ENCODE data around the gene DNER. TPM values are rescaled to one million over a fixed set of nuclear protein-coding genes. Genes with fewer than 3 reads are reported as not detected.

The DNER gene
- total RNA-seq, 2 donors from 2014 or later: 0.11 to 0.18 TPM

GRCh38 chr2:229416116-229416694 lies 298.1 kb downstream of the DNER start:
- Histone ChIP-seq H3K36me3 (ENCODE audit: control insufficient read depth, insufficient read depth, low read length) (no peaks in the 10 kb centered on the region), H3K4me1 (ENCODE audit: control insufficient read depth, insufficient read depth, low read length) (no peaks in the 10 kb centered on the region), H3K27me3 (ENCODE audit: control insufficient read depth, insufficient read depth, low read length, poor library complexity, severe bottlenecking) (no peaks in the 10 kb centered on the region), H3K27ac (ENCODE audit: low read depth, low read length) (no peak overlapping the region), H3K4me3 (ENCODE audit: low read length) (no peak overlapping the region), H3K9me3 (ENCODE audit: control insufficient read depth, low read length) (no peaks in the 10 kb centered on the region), H3K9ac (ENCODE audit: extremely low read depth, low read length, poor library complexity, severe bottlenecking) (no peak overlapping the region)
- H3K4me1 Mint-ChIP-seq: peaks cover 4% of the 10 kb centered on the region
- H3K36me3 Mint-ChIP-seq (ENCODE audit: low read depth): no peaks in the 10 kb centered on the region
- H3K27ac Mint-ChIP-seq: no peak overlapping the region
- 93 to 100% methylated on average over 3 to 5 of the region's 5 CpGs for WGBS, 2 experiments (ENCODE audit: insufficient coverage in 1 of 2, insufficient read length in 1 of 2)
- H3K27me3 Mint-ChIP-seq (ENCODE audit: insufficient read depth): no peaks in the 10 kb centered on the region
- no peak for DNase-seq
- H3K4me3 Mint-ChIP-seq: no peak overlapping the region
- TF ChIP-seq CTCF (conservative IDR thresholded peaks at IDR 0.05): no peak
- H3K9me3 Mint-ChIP-seq: peaks cover 6% of the 10 kb centered on the region

GRCh38 chr2:229414631-229415030 lies 299.7 kb downstream of the DNER start:
- TF ChIP-seq CTCF (conservative IDR thresholded peaks at IDR 0.05): no peak
- H3K27me3 Mint-ChIP-seq (ENCODE audit: insufficient read depth): no peaks in the 10 kb centered on the region
- Histone ChIP-seq H3K27ac (ENCODE audit: low read depth, low read length) (no peak overlapping the region), H3K36me3 (ENCODE audit: control insufficient read depth, insufficient read depth, low read length) (no peaks in the 10 kb centered on the region), H3K4me3 (ENCODE audit: low read length) (no peak overlapping the region), H3K27me3 (ENCODE audit: control insufficient read depth, insufficient read depth, low read length, poor library complexity, severe bottlenecking) (no peaks in the 10 kb centered on the region), H3K9ac (ENCODE audit: extremely low read depth, low read length, poor library complexity, severe bottlenecking) (no peak overlapping the region), H3K4me1 (ENCODE audit: control insufficient read depth, insufficient read depth, low read length) (no peaks in the 10 kb centered on the region), H3K9me3 (ENCODE audit: control insufficient read depth, low read length) (no peaks in the 10 kb centered on the region)
- peaks cover 6% of the 10 kb centered on the region for H3K9me3 Mint-ChIP-seq
- H3K4me3 Mint-ChIP-seq: no peak overlapping the region
- H3K36me3 Mint-ChIP-seq (ENCODE audit: low read depth): no peaks in the 10 kb centered on the region
- WGBS, 2 experiments (ENCODE audit: insufficient coverage in 1 of 2, insufficient read length in 1 of 2): 94% methylated on average over 2 of the region's 2 CpGs; no CpG with 5 or more reads in 1 of the 2 experiments
- H3K27ac Mint-ChIP-seq: no peak overlapping the region
- DNase-seq: no peak
- H3K4me1 Mint-ChIP-seq: peaks cover 12% of the 10 kb centered on the region

GRCh38 chr2:229412686-229413085 lies 301.7 kb downstream of the DNER start:
- Histone ChIP-seq H3K27ac (ENCODE audit: low read depth, low read length) (no peak overlapping the region), H3K27me3 (ENCODE audit: control insufficient read depth, insufficient read depth, low read length, poor library complexity, severe bottlenecking) (no peaks in the 10 kb centered on the region), H3K9ac (ENCODE audit: extremely low read depth, low read length, poor library complexity, severe bottlenecking) (no peak overlapping the region), H3K36me3 (ENCODE audit: control insufficient read depth, insufficient read depth, low read length) (no peaks in the 10 kb centered on the region), H3K9me3 (ENCODE audit: control insufficient read depth, low read length) (no peaks in the 10 kb centered on the region), H3K4me1 (ENCODE audit: control insufficient read depth, insufficient read depth, low read length) (no peaks in the 10 kb centered on the region), H3K4me3 (ENCODE audit: low read length) (no peak overlapping the region)
- no peak for DNase-seq
- peaks cover 23% of the 10 kb centered on the region for H3K4me1 Mint-ChIP-seq
- WGBS, 2 experiments (ENCODE audit: insufficient coverage in 1 of 2, insufficient read length in 1 of 2): 89 to 100% methylated on average over 1 to 5 of the region's 5 CpGs
- no peak overlapping the region for H3K27ac Mint-ChIP-seq
- TF ChIP-seq CTCF (conservative IDR thresholded peaks at IDR 0.05): no peak
- peaks cover 6% of the 10 kb centered on the region for H3K9me3 Mint-ChIP-seq
- no peak overlapping the region for H3K4me3 Mint-ChIP-seq
- no peaks in the 10 kb centered on the region for H3K36me3 Mint-ChIP-seq (ENCODE audit: low read depth)
- H3K27me3 Mint-ChIP-seq (ENCODE audit: insufficient read depth): no peaks in the 10 kb centered on the region
